Upper lobe of left lung (tissue), 6 donors: ENCODE data around the gene ADGRV1. TPM values are rescaled to one million over a fixed set of nuclear protein-coding genes. Genes with fewer than 3 reads are reported as not detected.

ENCODE experiments used
- ATAC-seq, 2 donors: fragments of 200-7000 bp; cut with Tn5 transposase; one replicate each; pipeline ENCODE4 v1.9.1; 2022; ENCODE audit warnings: mild to moderate bottlenecking in 2 of 2, moderate library complexity in 2 of 2; ENCODE audit not compliant: low FRiP score in 2 of 2
- DNase-seq, 2 donors: peaks; one replicate each; pipeline ENCODE4 v3.0.0-alpha.2; 2019 to 2020
- H3K27ac ChIP-seq, 4 donors: fragments of 200-600 bp; sonication (generic); one replicate each; pipeline ENCODE4 v1.5.1; 2016 to 2019
- H3K27me3 ChIP-seq, 4 donors: fragments of 200-600 bp; sonication (generic); one replicate each; pipeline ENCODE4 v1.5.1; 2017 to 2019
- H3K36me3 ChIP-seq, 4 donors: fragments of 200-600 bp; sonication (generic); one replicate each; pipeline ENCODE4 v1.5.1; 2016 to 2019
- H3K4me1 ChIP-seq, 4 donors: fragments of 200-600 bp; sonication (generic); one replicate each; pipeline ENCODE4 v1.5.1; 2018 to 2019
- H3K4me3 ChIP-seq, 4 donors: fragments of 200-600 bp; sonication (generic); one replicate each; pipeline ENCODE4 v1.5.1; 2017 to 2019; ENCODE audit warnings: mild to moderate bottlenecking in 2 of 4, moderate library complexity in 1 of 4
- H3K9me3 ChIP-seq, 4 donors: fragments of 200-600 bp; sonication (generic); one replicate each; pipeline ENCODE4 v1.5.1; 2018 to 2019
- EP300 ChIP-seq, 4 donors: sonication (generic); formaldehyde crosslinking; IDR thresholded peaks; one replicate each; pipeline ENCODE4 v1.5.1; 2017; ENCODE audit warnings: antibody characterized with exemption in 4 of 4, control low read depth in 2 of 4
- POLR2A ChIP-seq, 4 donors: fragments of 450-650 bp; IDR thresholded peaks; one replicate each; pipeline ENCODE4 v1.5.1; 2016 to 2017; ENCODE audit warnings: antibody characterized with exemption in 4 of 4, mild to moderate bottlenecking in 2 of 4
- POLR2AphosphoS5 ChIP-seq, 2 donors: sonication (generic); formaldehyde crosslinking; IDR thresholded peaks; one replicate each; pipeline ENCODE4 v1.5.1; 2017; ENCODE audit warnings: antibody characterized with exemption in 2 of 2
- WGBS, 2 donors: methylation state at CpG; one replicate each; pipeline ENCODE4 v1.1.5; 2017 to 2018; 5-methylcytosine and 5-hydroxymethylcytosine counted together
- total RNA-seq, 6 donors: library from RNA; depleted of rRNA in 4 of 6; stranded (reverse); fragments of >200 nt in 4 of 6; gene quantifications; one replicate each; pipeline versions ENCODE4 v1.1.0 to v1.2.1, GENCODE V29; 2016 to 2021
- TF ChIP-seq, protein P1 (sequence below), 6 experiments: fragments of 450-650 bp in 4 of 6; fragments of 200-600 bp in 2 of 6; sonication (generic) in 2 of 6; IDR thresholded peaks; one replicate each; pipeline ENCODE4 v1.5.1; 2016 to 2019; ENCODE audit warnings: antibody characterized with exemption in 6 of 6
- donor health status: DM: no; HTN: no; CAD: no; lungs with moderate emphysema.
- donor health status: DM: no; HTN: yes; CAD: no; lungs with severe emphysema.

ADGRV1 gene
- total RNA-seq, 6 donors from 2014 or later: 22.3 to 129 (median 60.4) TPM

- Histone ChIP-seq H3K27ac (no peak overlapping the region), H3K9me3 (no peaks in the 10 kb centered on the region), H3K4me1 (no peaks in the 10 kb centered on the region), H3K27me3 (no peaks in the 10 kb centered on the region), H3K4me3 (no peak overlapping the region), H3K36me3 (no peaks in the 10 kb centered on the region)
- no peak for TF ChIP-seq EP300 (IDR thresholded peaks at IDR 0.05)
- TF ChIP-seq POLR2AphosphoS5 (IDR thresholded peaks at IDR 0.05): no peak
- TF ChIP-seq, protein P1, sequence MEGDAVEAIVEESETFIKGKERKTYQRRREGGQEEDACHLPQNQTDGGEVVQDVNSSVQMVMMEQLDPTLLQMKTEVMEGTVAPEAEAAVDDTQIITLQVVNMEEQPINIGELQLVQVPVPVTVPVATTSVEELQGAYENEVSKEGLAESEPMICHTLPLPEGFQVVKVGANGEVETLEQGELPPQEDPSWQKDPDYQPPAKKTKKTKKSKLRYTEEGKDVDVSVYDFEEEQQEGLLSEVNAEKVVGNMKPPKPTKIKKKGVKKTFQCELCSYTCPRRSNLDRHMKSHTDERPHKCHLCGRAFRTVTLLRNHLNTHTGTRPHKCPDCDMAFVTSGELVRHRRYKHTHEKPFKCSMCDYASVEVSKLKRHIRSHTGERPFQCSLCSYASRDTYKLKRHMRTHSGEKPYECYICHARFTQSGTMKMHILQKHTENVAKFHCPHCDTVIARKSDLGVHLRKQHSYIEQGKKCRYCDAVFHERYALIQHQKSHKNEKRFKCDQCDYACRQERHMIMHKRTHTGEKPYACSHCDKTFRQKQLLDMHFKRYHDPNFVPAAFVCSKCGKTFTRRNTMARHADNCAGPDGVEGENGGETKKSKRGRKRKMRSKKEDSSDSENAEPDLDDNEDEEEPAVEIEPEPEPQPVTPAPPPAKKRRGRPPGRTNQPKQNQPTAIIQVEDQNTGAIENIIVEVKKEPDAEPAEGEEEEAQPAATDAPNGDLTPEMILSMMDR (IDR thresholded peaks at IDR 0.05): no peak
- TF ChIP-seq POLR2A (IDR thresholded peaks at IDR 0.05): no peak
- peak in 1 of 2 donors; percentile 21 for ATAC-seq
- no peak for DNase-seq
- 17 to 49% methylated on average over 2 of the region's 2 CpGs for WGBS, 2 donors
Observed at GRCh38 chr5:90696153-90696552, 137.6 kb downstream of the ADGRV1 start.

- TF ChIP-seq POLR2AphosphoS5 (IDR thresholded peaks at IDR 0.05): no peak
- 84 to 93% methylated on average over 2 of the region's 2 CpGs for WGBS, 2 donors
- DNase-seq (no peak), ATAC-seq (no peak)
- Histone ChIP-seq H3K4me3 (no peak overlapping the region), H3K27ac (no peak overlapping the region), H3K9me3 (no peaks in the 10 kb centered on the region), H3K27me3 (no peaks in the 10 kb centered on the region), H3K4me1 (no peaks in the 10 kb centered on the region), H3K36me3 (no peaks in the 10 kb centered on the region)
Observed at GRCh38 chr5:90700299-90700698, 141.7 kb downstream of the ADGRV1 start.

- H3K9me3 ChIP-seq: no peaks in the 10 kb centered on the region
- H3K27me3 ChIP-seq: no peaks in the 10 kb centered on the region
- H3K36me3 ChIP-seq: no peaks in the 10 kb centered on the region
- DNase-seq: no peak
- H3K4me1 ChIP-seq: no peaks in the 10 kb centered on the region
- H3K27ac ChIP-seq: no peak overlapping the region
- no peak overlapping the region for H3K4me3 ChIP-seq
- TF ChIP-seq, protein P1 (IDR thresholded peaks at IDR 0.05): no peak
- TF ChIP-seq POLR2A (IDR thresholded peaks at IDR 0.05) (no peak), EP300 (IDR thresholded peaks at IDR 0.05) (no peak), POLR2AphosphoS5 (IDR thresholded peaks at IDR 0.05) (no peak)
- no peak for ATAC-seq
Observed at GRCh38 chr5:90703932-90704331, 145.3 kb downstream of the ADGRV1 start.

DNA sequence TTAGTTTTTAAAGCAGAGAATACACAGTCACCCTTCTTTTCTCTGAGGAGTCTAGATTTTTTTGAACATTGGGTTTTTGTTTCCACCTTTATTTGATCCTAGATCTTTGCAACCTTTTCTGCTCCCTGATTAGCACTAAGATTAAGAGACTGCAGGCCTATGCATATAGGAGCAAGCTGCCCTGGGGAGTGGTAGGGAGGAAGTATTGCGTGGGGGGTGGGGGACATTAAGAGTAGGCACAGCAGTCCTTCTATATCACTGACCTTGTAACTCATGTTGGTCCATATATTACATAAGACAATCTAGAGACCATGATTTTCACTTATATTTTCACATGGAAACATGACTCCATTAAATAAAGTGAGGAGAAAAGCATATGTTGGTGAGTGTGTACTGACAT lies 149.1 kb downstream of the ADGRV1 start:
- WGBS, 2 donors: 57 to 75% methylated on average over 1 of the region's 1 CpG
- TF ChIP-seq, protein P1 (IDR thresholded peaks at IDR 0.05): no peak
- TF ChIP-seq POLR2A (IDR thresholded peaks at IDR 0.05): no peak
- no peak for TF ChIP-seq POLR2AphosphoS5 (IDR thresholded peaks at IDR 0.05)
- no peak for TF ChIP-seq EP300 (IDR thresholded peaks at IDR 0.05)

GRCh38 chr5:90709323-90710155 lies 150.9 kb downstream of the ADGRV1 start:
- Histone ChIP-seq H3K9me3 (no peaks in the 10 kb centered on the region), H3K27me3 (no peaks in the 10 kb centered on the region), H3K4me1 (no peaks in the 10 kb centered on the region), H3K4me3 (no peak overlapping the region), H3K36me3 (no peaks in the 10 kb centered on the region), H3K27ac (no peak overlapping the region)
- TF ChIP-seq POLR2A (IDR thresholded peaks at IDR 0.05): no peak
- TF ChIP-seq, protein P1 (IDR thresholded peaks at IDR 0.05): peak in 3 of 6 experiments; percentile 10 to 28 (median 25)
- TF ChIP-seq POLR2AphosphoS5 (IDR thresholded peaks at IDR 0.05): no peak
- no peak for TF ChIP-seq EP300 (IDR thresholded peaks at IDR 0.05)
- DNase-seq (no peak), ATAC-seq (peak in 1 of 2 donors; percentile 64)
- WGBS, 2 donors: 86 to 88% methylated on average over 1 of the region's 1 CpG

More for the DNA sequence above, 149.1 kb downstream of the ADGRV1 start:
- no peak overlapping the region for H3K4me3 ChIP-seq
- H3K9me3 ChIP-seq: no peaks in the 10 kb centered on the region
- no peaks in the 10 kb centered on the region for H3K27me3 ChIP-seq
- DNase-seq (no peak), ATAC-seq (no peak)
- no peak overlapping the region for H3K27ac ChIP-seq
- no peaks in the 10 kb centered on the region for H3K36me3 ChIP-seq
- no peaks in the 10 kb centered on the region for H3K4me1 ChIP-seq
